HCT116 (cell line): Measurements from ENCODE around the gene COL21A1. TPM values are rescaled to one million over a fixed set of nuclear protein-coding genes. Genes with fewer than 3 reads are reported as not detected.

Source experiments
- ATAC-seq: fragments of 200-7000 bp; cut with Tn5 transposase; 2 replicates; pipeline ENCODE4 v1.9.1; 2020; ENCODE audit warnings: mild to moderate bottlenecking, moderate library complexity
- BruUV-seq: library from RNA; stranded (reverse); fragments of 400-500 nt; replicated peaks from 2 replicates; lab custom pipeline; 2021; lab: Mats Ljungman, UMichigan
- CTCF ChIA-PET: fragments of 300-600 bp; sonication (Branson Sonifier 250); formaldehyde crosslinking; loops from one replicate; lab custom pipeline; 2021; ENCODE audit warnings: antibody characterized with exemption; lab: Charles Lee
- POLR2A ChIA-PET: fragments of 300-600, 350-600 bp; sonication (Branson Sonifier 250); formaldehyde crosslinking; loops from one replicate; lab custom pipeline; 2021; ENCODE audit warnings: antibody characterized with exemption; lab: Charles Lee
- RAD21 ChIA-PET, 2 experiments: fragments of 300-600 bp; sonication (Branson Sonifier 250); formaldehyde crosslinking; loops; one replicate each; lab custom pipeline; 2023; ENCODE audit warnings: low total read pairs in 2 of 2; ENCODE audit not compliant: uncharacterized antibody in 2 of 2, unreplicated experiment in 2 of 2, low non-redundant PET in 1 of 2; lab: Charles Lee
- DNase-seq: peaks from one replicate; pipeline ENCODE4 v3.0.0-alpha.2; 2010; ENCODE audit warnings: low read depth, low spot score
- H2AFZ ChIP-seq: fragments of 200-600 bp; shearing (Covaris generic), sonication (generic); 2 replicates; pipeline ENCODE4 v1.6.1; 2017; ENCODE audit warnings: low read depth, mixed run types, mixed read lengths, antibody characterized with exemption, low read length; ENCODE audit not compliant: poor library complexity, severe bottlenecking
- H3K27ac ChIP-seq: 2 replicates; pipeline ENCODE4 v1.5.1; 2012; ENCODE audit warnings: low read depth, low read length
- H3K27me3 ChIP-seq: fragments of 200-600 bp; sonication (generic); 2 replicates; pipeline ENCODE4 v1.6.1; 2016; ENCODE audit warnings: mixed run types, low read length, mixed read lengths; ENCODE audit not compliant: insufficient read depth
- H3K36me3 ChIP-seq, 2 experiments: fragments of 200-500 bp in 1 of 2; fragments of 200-600 bp in 1 of 2; sonication (Bioruptor generic) in 1 of 2; sonication (generic) in 1 of 2; 2 replicates each; pipeline versions ENCODE4 v1.5.1 to v1.6.1; 2014 to 2016; ENCODE audit warnings: low read length in 2 of 2, inconsistent platforms in 1 of 2, mixed read lengths in 1 of 2, mixed run types in 1 of 2; ENCODE audit not compliant: insufficient read depth in 2 of 2, control insufficient read depth in 1 of 2
- H3K4me1 ChIP-seq, 2 experiments: fragments of 200-600 bp in 1 of 2; sonication (generic) in 1 of 2; 2 replicates each; pipeline versions ENCODE4 v1.5.1 to v1.6.1; 2012 to 2017; ENCODE audit warnings: low read length in 2 of 2, inconsistent platforms in 1 of 2, mild to moderate bottlenecking in 1 of 2, mixed read lengths in 1 of 2, mixed run types in 1 of 2, moderate library complexity in 1 of 2; ENCODE audit not compliant: insufficient read depth in 2 of 2, control insufficient read depth in 1 of 2
- H3K4me2 ChIP-seq: fragments of 200-600 bp; sonication (generic); 2 replicates; pipeline ENCODE4 v1.6.1; 2017; ENCODE audit warnings: mixed run types, low read length, mixed read lengths
- H3K4me3 ChIP-seq, 2 experiments: fragments of 200-600 bp in 1 of 2; sonication (generic) in 1 of 2; replicated peaks in 1 of 2; 2 replicates each; pipeline ENCODE4 v1.5.1; 2011 to 2016; ENCODE audit warnings: low read length in 2 of 2, control low read depth in 1 of 2, low read depth in 1 of 2, mild to moderate bottlenecking in 1 of 2, mixed read lengths in 1 of 2, mixed run types in 1 of 2
- H3K79me2 ChIP-seq: fragments of 200-600 bp; sonication (generic); 2 replicates; pipeline ENCODE4 v1.6.1; 2017; ENCODE audit warnings: mild to moderate bottlenecking, mixed run types, low read length, moderate library complexity, mixed read lengths; ENCODE audit not compliant: insufficient read depth
- H3K9ac ChIP-seq: fragments of 200-600 bp; sonication (generic); 2 replicates; pipeline ENCODE4 v1.6.1; 2016; ENCODE audit warnings: low read length, mixed read lengths
- H3K9me2 ChIP-seq: fragments of 200-600 bp; sonication (generic), shearing (Covaris generic); 2 replicates; pipeline ENCODE4 v1.6.1; 2017; ENCODE audit warnings: mixed run types, mild to moderate bottlenecking, moderate library complexity; ENCODE audit not compliant: insufficient read depth
- H3K9me3 ChIP-seq, 2 experiments: fragments of 200-500 bp in 1 of 2; fragments of 200-600 bp in 1 of 2; sonication (Bioruptor generic) in 1 of 2; sonication (generic) in 1 of 2; 2 replicates each; pipeline ENCODE4 v1.6.1; 2014 to 2017; ENCODE audit warnings: low read length in 2 of 2, mixed read lengths in 2 of 2, inconsistent platforms in 1 of 2, low read depth in 1 of 2, mild to moderate bottlenecking in 1 of 2, mixed run types in 1 of 2, moderate library complexity in 1 of 2; ENCODE audit not compliant: control insufficient read depth in 1 of 2, insufficient read depth in 1 of 2
- H4K20me1 ChIP-seq: fragments of 200-600 bp; sonication (generic), shearing (Covaris generic); 2 replicates; pipeline ENCODE4 v1.6.1; 2017; ENCODE audit warnings: mixed run types, mild to moderate bottlenecking, moderate library complexity; ENCODE audit not compliant: insufficient read depth
- CBX3 ChIP-seq: IDR thresholded peaks from 2 replicates; pipeline ENCODE4 v1.6.1; 2012; ENCODE audit warnings: low read depth
- CEBPB ChIP-seq: IDR thresholded peaks from 2 replicates; pipeline ENCODE4 v1.6.1; 2012; ENCODE audit warnings: low read depth
- EGR1 ChIP-seq: IDR thresholded peaks from 2 replicates; pipeline ENCODE4 v1.6.1; 2012; ENCODE audit warnings: low read depth
- ELF1 ChIP-seq: IDR thresholded peaks from 2 replicates; pipeline ENCODE4 v1.6.1; 2012; ENCODE audit warnings: low read depth, borderline replicate concordance
- RAD21 ChIP-seq: IDR thresholded peaks from 2 replicates; pipeline ENCODE4 v1.6.1; 2012; ENCODE audit warnings: low read depth, mild to moderate bottlenecking
- SIN3A ChIP-seq: IDR thresholded peaks from 2 replicates; pipeline ENCODE4 v1.6.1; 2012; ENCODE audit warnings: low read depth
- SRF ChIP-seq: IDR thresholded peaks from 2 replicates; pipeline ENCODE4 v1.6.1; 2012; ENCODE audit warnings: low read depth
- YY1 ChIP-seq: IDR thresholded peaks from 2 replicates; pipeline ENCODE4 v1.6.1; 2011; ENCODE audit warnings: low read length, low read depth, moderate library complexity, mild to moderate bottlenecking; ENCODE audit not compliant: insufficient replicate concordance; ENCODE audit errors: extremely low read depth
- intact Hi-C: fragments of 100-400 bp; cut with micrococcal nuclease; formaldehyde crosslinking; loops from 2 replicates; pipeline ENCODE4 v1.10.0; 2022
- total RNA-seq: library from RNA; stranded (reverse); gene quantifications from one replicate; pipeline ENCODE4 v1.2.1, GENCODE V29; 2021; ENCODE audit not compliant: unreplicated experiment
- TF ChIP-seq, protein P1 (sequence below), 3 experiments: fragments of 200-600 bp in 1 of 3; sonication (generic) in 1 of 3; IDR thresholded peaks in 2 of 3; conservative IDR thresholded peaks in 1 of 3; 2 replicates each; pipeline ENCODE4 v1.5.1; 2012 to 2017; ENCODE audit warnings: low read depth in 2 of 3, low read length in 2 of 3, antibody characterized with exemption in 1 of 3, borderline replicate concordance in 1 of 3, control low read depth in 1 of 3, mild to moderate bottlenecking in 1 of 3, mixed read lengths in 1 of 3, mixed run types in 1 of 3, moderate library complexity in 1 of 3; ENCODE audit not compliant: insufficient read depth in 1 of 3

Gene COL21A1
- total RNA-seq, 1 experiment from 2014 or later: not detected

- no peak for TF ChIP-seq CBX3
- no peak for TF ChIP-seq RAD21
Measured at GRCh38 chr6:56241124-56241802, 6.1 kb downstream of the COL21A1 start (continued).

DNA sequence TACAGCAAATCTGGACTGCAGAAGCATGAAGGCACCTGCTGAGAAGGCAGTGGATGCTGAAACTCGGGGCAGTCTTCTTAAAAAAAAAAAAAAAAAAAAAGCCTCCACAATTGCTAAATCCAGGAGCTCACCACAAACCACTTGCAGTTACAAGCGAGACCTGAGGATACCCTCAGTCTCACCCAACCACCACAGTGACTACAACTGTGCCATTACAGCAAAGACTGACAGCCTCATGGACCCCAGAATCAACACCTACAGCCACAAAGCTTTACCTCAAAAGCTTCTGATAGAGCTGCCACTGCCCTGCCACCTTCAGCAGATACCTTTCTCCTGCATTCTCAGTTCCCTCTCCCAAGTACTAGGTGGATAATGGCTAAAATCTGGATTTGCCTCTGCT lies 9.0 kb downstream of the COL21A1 start:
- intact Hi-C loops: no loop called here
- POLR2A ChIA-PET: no interaction called here
- BruUV-seq: no TSS peak
- H3K9ac ChIP-seq: no peak overlapping the region
- no peaks in the 10 kb centered on the region for H4K20me1 ChIP-seq
- DNase-seq: no peak
- no peaks in the 10 kb centered on the region for H3K4me1 ChIP-seq
- H3K9me3 ChIP-seq: no peaks in the 10 kb centered on the region
- H3K36me3 ChIP-seq: no peaks in the 10 kb centered on the region
- H3K4me2 ChIP-seq: no peak overlapping the region
- no peak overlapping the region for H3K27ac ChIP-seq
- RAD21 ChIA-PET: no interaction called here
- H3K27me3 ChIP-seq: no peaks in the 10 kb centered on the region
- H2AFZ ChIP-seq: no peak overlapping the region
- no peaks in the 10 kb centered on the region for H3K79me2 ChIP-seq
- no peak for ATAC-seq
- CTCF ChIA-PET: no interaction called here
- H3K4me3 ChIP-seq: no peak overlapping the region
- no peaks in the 10 kb centered on the region for H3K9me2 ChIP-seq
- TF ChIP-seq EGR1 (no peak), ELF1 (no peak), YY1 (no peak), CEBPB (no peak), SIN3A (no peak), SRF (no peak)
- TF ChIP-seq, protein P1, sequence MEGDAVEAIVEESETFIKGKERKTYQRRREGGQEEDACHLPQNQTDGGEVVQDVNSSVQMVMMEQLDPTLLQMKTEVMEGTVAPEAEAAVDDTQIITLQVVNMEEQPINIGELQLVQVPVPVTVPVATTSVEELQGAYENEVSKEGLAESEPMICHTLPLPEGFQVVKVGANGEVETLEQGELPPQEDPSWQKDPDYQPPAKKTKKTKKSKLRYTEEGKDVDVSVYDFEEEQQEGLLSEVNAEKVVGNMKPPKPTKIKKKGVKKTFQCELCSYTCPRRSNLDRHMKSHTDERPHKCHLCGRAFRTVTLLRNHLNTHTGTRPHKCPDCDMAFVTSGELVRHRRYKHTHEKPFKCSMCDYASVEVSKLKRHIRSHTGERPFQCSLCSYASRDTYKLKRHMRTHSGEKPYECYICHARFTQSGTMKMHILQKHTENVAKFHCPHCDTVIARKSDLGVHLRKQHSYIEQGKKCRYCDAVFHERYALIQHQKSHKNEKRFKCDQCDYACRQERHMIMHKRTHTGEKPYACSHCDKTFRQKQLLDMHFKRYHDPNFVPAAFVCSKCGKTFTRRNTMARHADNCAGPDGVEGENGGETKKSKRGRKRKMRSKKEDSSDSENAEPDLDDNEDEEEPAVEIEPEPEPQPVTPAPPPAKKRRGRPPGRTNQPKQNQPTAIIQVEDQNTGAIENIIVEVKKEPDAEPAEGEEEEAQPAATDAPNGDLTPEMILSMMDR (IDR thresholded peaks at IDR 0.05 in 2 of 3, conservative IDR thresholded peaks at IDR 0.05 in 1 of 3; ENCODE audit: borderline replicate concordance in 1 of 3, insufficient read depth in 1 of 3, low read depth in 2 of 3, low read length in 2 of 3): no peak
